GM12878 (cell line): Measurements from ENCODE around the gene ZMYND15.
"Not testable (repeated sequence)": the region's sequence is repeated elsewhere in the genome, so short reads cannot be mapped to it uniquely, and the experiment has no call there.

ENCODE experiments used
- MAX ChIP-seq: IDR thresholded peaks from 2 replicates; pipeline ENCODE4 v1.6.1; 2012; ENCODE audit warnings: low read depth, low read length, improper control_type of control experiment
- POLR2AphosphoS5 ChIP-seq: IDR thresholded peaks from 2 replicates; pipeline ENCODE4 v1.6.1; 2011; ENCODE audit warnings: mild to moderate bottlenecking, low read length, inconsistent platforms

DNA sequence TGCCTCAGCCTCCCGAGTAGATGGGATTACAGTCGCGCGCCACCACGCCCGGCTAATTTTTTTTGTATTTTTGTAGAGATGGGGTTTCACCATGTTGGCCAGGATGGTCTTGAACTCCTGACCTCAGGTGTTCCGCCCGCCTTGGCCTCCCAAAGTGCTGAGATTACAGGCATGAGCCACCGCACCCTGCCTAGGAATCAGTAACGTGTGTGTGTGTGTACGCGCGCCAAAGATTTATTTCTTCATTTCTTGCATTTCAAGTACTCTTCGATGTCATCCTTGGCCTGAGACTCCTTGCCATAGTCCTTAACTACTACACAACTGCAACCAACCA, 35.1 kb upstream of the ZMYND15 start:
- TF ChIP-seq MAX, POLR2AphosphoS5: not testable (repeated sequence)
